K562 (cell line): ENCODE measurements around the gene FEM1B. TPM values are rescaled to one million over a fixed set of nuclear protein-coding genes. Genes with fewer than 3 reads are reported as not detected.

Experiments
- ARHGAP35 ChIP-seq: fragments of 450-650 bp; IDR thresholded peaks from 2 replicates; pipeline ENCODE4 v1.6.1; 2018; ENCODE audit not compliant: partially characterized antibody
- BACH1 ChIP-seq: fragments of 200-800 bp; sonication (Bioruptor generic); IDR thresholded peaks from 2 replicates; pipeline ENCODE4 v1.6.1; 2016; ENCODE audit warnings: missing genetic modification characterization, missing compliant biosample characterization
- BRF1 ChIP-seq: IDR thresholded peaks from 3 replicates; pipeline ENCODE4 v1.6.1; 2011; ENCODE audit warnings: borderline replicate concordance, mild to moderate bottlenecking; ENCODE audit not compliant: insufficient read length; ENCODE audit errors: extremely low read depth
- CBX2 ChIP-seq: fragments of 200-600 bp; sonication (generic); IDR thresholded peaks from one replicate; pipeline ENCODE4 v1.6.1; 2012; ENCODE audit warnings: mild to moderate bottlenecking, low read length, inconsistent platforms; ENCODE audit not compliant: insufficient read depth, poor library complexity, severe bottlenecking
- CCAR2 ChIP-seq: fragments of 200-400 bp; formaldehyde crosslinking; IDR thresholded peaks from 2 replicates; pipeline ENCODE4 v1.6.1; 2017; ENCODE audit warnings: mild to moderate bottlenecking, low read depth, low read length
- CCNT2 ChIP-seq: IDR thresholded peaks from 2 replicates; pipeline ENCODE4 v1.6.1; 2011; ENCODE audit warnings: borderline replicate concordance, low read depth, mild to moderate bottlenecking, moderate library complexity, mixed read lengths, low read length; ENCODE audit not compliant: insufficient read length; ENCODE audit errors: extremely low read depth
- CREB1 ChIP-seq, 2 experiments: sonication (generic) in 1 of 2; formaldehyde crosslinking in 1 of 2; IDR thresholded peaks; 2 replicates each; pipeline versions ENCODE4 v1.6.1 to v1.8.0; 2012 to 2022; ENCODE audit warnings: inconsistent platforms in 1 of 2, mild to moderate bottlenecking in 1 of 2, missing genetic modification reagents in 1 of 2, moderate library complexity in 1 of 2
- FOXJ2 ChIP-seq: fragments of 200-800 bp; sonication (Bioruptor generic); IDR thresholded peaks from 2 replicates; pipeline ENCODE4 v1.6.1; 2016; ENCODE audit warnings: missing genetic modification characterization, missing compliant biosample characterization
- HMGN3 ChIP-seq: IDR thresholded peaks from 2 replicates; pipeline ENCODE4 v1.6.1; 2011; ENCODE audit warnings: borderline replicate concordance, low read depth, mild to moderate bottlenecking, mixed read lengths, low read length; ENCODE audit not compliant: insufficient read length; ENCODE audit errors: extremely low read depth
- KAT8 ChIP-seq: fragments of 450-650 bp; IDR thresholded peaks from 2 replicates; pipeline ENCODE4 v1.6.1; 2016; ENCODE audit warnings: low read depth, mild to moderate bottlenecking
- KDM1A ChIP-seq, 2 experiments: fragments of 450-650 bp; IDR thresholded peaks; 2 replicates each; pipeline ENCODE4 v1.6.1; 2016; ENCODE audit warnings: mild to moderate bottlenecking in 2 of 2
- KLF13 ChIP-seq: fragments of 450-650 bp; IDR thresholded peaks from 2 replicates; pipeline ENCODE4 v1.6.1; 2016; ENCODE audit warnings: missing genetic modification characterization, low read depth, mild to moderate bottlenecking, missing compliant biosample characterization, moderate library complexity, borderline replicate concordance
- MED1 ChIP-seq: sonication (generic); formaldehyde crosslinking; IDR thresholded peaks from 2 replicates; pipeline ENCODE4 v1.8.1; 2023; ENCODE audit warnings: missing genetic modification reagents, borderline replicate concordance
- MTF1 ChIP-seq: fragments of 250-450 bp; sonication (Bioruptor Pico); IDR thresholded peaks from 2 replicates; pipeline ENCODE4 v1.9.0; 2021; ENCODE audit warnings: moderate library complexity, mild to moderate bottlenecking, inconsistent platforms, borderline replicate concordance
- NFIX ChIP-seq: fragments of 250-450 bp; sonication (Bioruptor Pico); IDR thresholded peaks from 2 replicates; pipeline ENCODE4 v1.4.0; 2020; ENCODE audit warnings: low read depth, mild to moderate bottlenecking, moderate library complexity
- RB1 ChIP-seq: fragments of 450-650 bp; IDR thresholded peaks from 2 replicates; pipeline ENCODE4 v1.6.1; 2017; ENCODE audit warnings: low read depth, mild to moderate bottlenecking
- SP1 ChIP-seq: sonication (generic); formaldehyde crosslinking; IDR thresholded peaks from 2 replicates; pipeline ENCODE4 v1.8.1; 2022; ENCODE audit warnings: mild to moderate bottlenecking, missing genetic modification reagents
- XRCC4 ChIP-seq: IDR thresholded peaks from one replicate; pipeline ENCODE4 v1.6.1; 2011; ENCODE audit not compliant: insufficient read depth, insufficient read length; ENCODE audit errors: extremely low read depth
- ZNF174 ChIP-seq: fragments of 250-450 bp; sonication (Bioruptor Pico); IDR thresholded peaks from 2 replicates; pipeline ENCODE4 v1.4.0; 2020; ENCODE audit warnings: mild to moderate bottlenecking
- ZNF224 ChIP-seq: sonication (generic); formaldehyde crosslinking; IDR thresholded peaks from 2 replicates; pipeline ENCODE4 v1.8.0; 2022; ENCODE audit warnings: mild to moderate bottlenecking, missing genetic modification reagents
- ZNF239 ChIP-seq: fragments of 250-450 bp; sonication (Bioruptor Pico); IDR thresholded peaks from 2 replicates; pipeline ENCODE4 v1.4.0; 2020; ENCODE audit warnings: mild to moderate bottlenecking
- ZNF717 ChIP-seq: fragments of 250-450 bp; sonication (Bioruptor Pico); IDR thresholded peaks from 2 replicates; pipeline ENCODE4 v1.5.0; 2021
- polyA plus RNA-seq, 8 experiments: library from polyadenylated mRNA; depleted of rRNA in 4 of 8; stranded (reverse) in 5 of 8; unstranded in 3 of 8; fragments of >200 nt; fragmentation: Nextera tagmentation in 2 of 8; fragmentation: Illumina TruSeq in 1 of 8; extraction: Ambion mirVana in 2 of 8; extraction: Trizol in 1 of 8; gene quantifications; 2 replicates each; pipeline versions ENCODE4 v1.2.1 to v1.2.3, GENCODE V29; 2011 to 2014; ENCODE audit warnings: inconsistent platforms in 1 of 8, missing spikeins in 1 of 8
- total RNA-seq, 7 experiments: library from RNA; depleted of rRNA in 6 of 7; stranded (reverse); fragments of >200 nt in 6 of 7; fragmentation: Illumina TruSeq in 2 of 7; extraction: Trizol in 2 of 7; gene quantifications; 2 replicates each; pipeline versions ENCODE4 v1.2.1 to v1.2.3, GENCODE V29; 2011 to 2021; ENCODE audit warnings: low replicate concordance in 1 of 7
- TF ChIP-seq, protein P1 (sequence below): sonication (generic); formaldehyde crosslinking; IDR thresholded peaks from 2 replicates; pipeline ENCODE4 v1.8.0; 2022; ENCODE audit warnings: missing genetic modification reagents, mild to moderate bottlenecking, moderate library complexity, borderline replicate concordance
- TF ChIP-seq, protein P2 (sequence below): fragments of 250-450 bp; sonication (Bioruptor Pico); IDR thresholded peaks from 2 replicates; pipeline ENCODE4 v1.5.0; 2021; ENCODE audit warnings: mild to moderate bottlenecking, borderline replicate concordance
- TF ChIP-seq, protein P3 (sequence below): sonication (generic); formaldehyde crosslinking; IDR thresholded peaks from 2 replicates; pipeline ENCODE4 v1.8.0; 2022; ENCODE audit warnings: missing genetic modification reagents, mild to moderate bottlenecking, borderline replicate concordance

The FEM1B gene
- total and polyA plus RNA-seq, 9 of the 15 experiments (the other 6 are each of a cell fraction or from before 2014, with no cell fraction given), result 5.9 to 61.6 (median 20.1) TPM

DNA sequence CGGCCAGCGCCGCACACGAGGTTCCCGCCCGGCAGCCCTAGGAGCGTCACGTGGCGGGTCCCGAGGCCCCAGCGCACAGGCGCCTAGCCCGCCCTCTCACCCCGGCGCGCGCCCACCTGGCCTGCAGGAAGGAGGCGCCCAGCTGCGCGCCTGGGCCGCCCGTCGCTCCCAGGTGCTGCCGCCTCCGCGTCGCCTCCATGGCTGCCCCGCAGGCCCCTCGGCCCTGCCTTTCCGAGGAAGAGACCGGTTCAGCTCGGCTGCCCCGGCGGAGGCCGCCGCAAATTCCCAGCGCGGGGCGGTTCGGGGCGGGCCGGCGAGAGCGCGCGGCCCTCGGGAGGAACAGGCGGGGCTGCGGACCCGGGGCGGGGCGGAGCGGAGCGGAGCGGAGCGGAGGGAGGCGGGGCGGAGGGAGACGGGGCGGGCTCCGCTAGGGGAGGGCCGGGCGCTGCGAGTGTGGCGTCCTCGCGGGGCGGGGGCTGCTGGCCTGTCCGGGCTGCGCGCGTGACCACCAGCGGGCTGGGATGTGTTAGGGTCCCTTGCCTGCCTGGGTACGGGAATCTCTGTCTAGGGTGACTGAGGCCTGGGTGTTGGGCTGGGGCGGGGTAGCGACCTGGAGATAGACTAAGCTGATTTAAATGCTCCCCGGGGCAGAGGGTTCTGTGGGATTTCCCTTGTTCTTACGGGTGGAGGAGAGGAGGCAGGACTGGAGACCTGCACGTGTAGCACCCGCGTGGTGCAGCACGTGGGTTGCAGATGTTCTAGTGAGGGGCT lies 48.0 kb upstream of the FEM1B start, which contains the start of gene CLN6 (continued):
- TF ChIP-seq CCNT2, result peak; percentile 54
- TF ChIP-seq HMGN3, result peak; percentile 33
- TF ChIP-seq BACH1 (tag), result no peak
- TF ChIP-seq CREB1 (IDR thresholded peaks at IDR 0.05), result no peak
- TF ChIP-seq CREB1 (CRISPR knock-in tag; IDR thresholded peaks at IDR 0.05), result no peak; the same call in 1 of the 2 replicates
- TF ChIP-seq ARHGAP35, result no peak
- no peak for TF ChIP-seq ZNF224 (CRISPR knock-in tag)
- no peak for TF ChIP-seq SP1 (CRISPR knock-in tag)
- TF ChIP-seq, protein P1, sequence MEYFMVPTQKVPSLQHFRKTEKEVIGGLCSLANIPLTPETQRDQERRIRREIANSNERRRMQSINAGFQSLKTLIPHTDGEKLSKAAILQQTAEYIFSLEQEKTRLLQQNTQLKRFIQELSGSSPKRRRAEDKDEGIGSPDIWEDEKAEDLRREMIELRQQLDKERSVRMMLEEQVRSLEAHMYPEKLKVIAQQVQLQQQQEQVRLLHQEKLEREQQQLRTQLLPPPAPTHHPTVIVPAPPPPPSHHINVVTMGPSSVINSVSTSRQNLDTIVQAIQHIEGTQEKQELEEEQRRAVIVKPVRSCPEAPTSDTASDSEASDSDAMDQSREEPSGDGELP (CRISPR knock-in tag), result peak; percentile 74; the same call in 1 of the 2 replicates
- no peak for TF ChIP-seq MED1 (CRISPR knock-in tag)
- no peak for TF ChIP-seq BRF1
- TF ChIP-seq, protein P2, sequence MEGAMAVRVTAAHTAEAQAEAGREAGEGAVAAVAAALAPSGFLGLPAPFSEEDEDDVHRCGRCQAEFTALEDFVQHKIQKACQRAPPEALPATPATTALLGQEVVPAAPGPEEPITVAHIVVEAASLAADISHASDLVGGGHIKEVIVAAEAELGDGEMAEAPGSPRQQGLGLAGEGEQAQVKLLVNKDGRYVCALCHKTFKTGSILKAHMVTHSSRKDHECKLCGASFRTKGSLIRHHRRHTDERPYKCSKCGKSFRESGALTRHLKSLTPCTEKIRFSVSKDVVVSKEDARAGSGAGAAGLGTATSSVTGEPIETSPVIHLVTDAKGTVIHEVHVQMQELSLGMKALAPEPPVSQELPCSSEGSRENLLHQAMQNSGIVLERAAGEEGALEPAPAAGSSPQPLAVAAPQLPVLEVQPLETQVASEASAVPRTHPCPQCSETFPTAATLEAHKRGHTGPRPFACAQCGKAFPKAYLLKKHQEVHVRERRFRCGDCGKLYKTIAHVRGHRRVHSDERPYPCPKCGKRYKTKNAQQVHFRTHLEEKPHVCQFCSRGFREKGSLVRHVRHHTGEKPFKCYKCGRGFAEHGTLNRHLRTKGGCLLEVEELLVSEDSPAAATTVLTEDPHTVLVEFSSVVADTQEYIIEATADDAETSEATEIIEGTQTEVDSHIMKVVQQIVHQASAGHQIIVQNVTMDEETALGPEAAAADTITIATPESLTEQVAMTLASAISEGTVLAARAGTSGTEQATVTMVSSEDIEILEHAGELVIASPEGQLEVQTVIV (CRISPR knock-in tag), result no peak
- no peak for TF ChIP-seq FOXJ2 (tag)
- no peak for TF ChIP-seq ZNF239 (CRISPR knock-in tag)
- TF ChIP-seq KLF13 (tag), result peak; percentile 58
- TF ChIP-seq ZNF717 (CRISPR knock-in tag), result no peak
- TF ChIP-seq ZNF174 (CRISPR knock-in tag), result no peak
- TF ChIP-seq KAT8, result no peak
- no peak for TF ChIP-seq XRCC4
- no peak for TF ChIP-seq NFIX (CRISPR knock-in tag)
- TF ChIP-seq CBX2, result no peak
- TF ChIP-seq CCAR2, result no peak
- TF ChIP-seq, protein P3, sequence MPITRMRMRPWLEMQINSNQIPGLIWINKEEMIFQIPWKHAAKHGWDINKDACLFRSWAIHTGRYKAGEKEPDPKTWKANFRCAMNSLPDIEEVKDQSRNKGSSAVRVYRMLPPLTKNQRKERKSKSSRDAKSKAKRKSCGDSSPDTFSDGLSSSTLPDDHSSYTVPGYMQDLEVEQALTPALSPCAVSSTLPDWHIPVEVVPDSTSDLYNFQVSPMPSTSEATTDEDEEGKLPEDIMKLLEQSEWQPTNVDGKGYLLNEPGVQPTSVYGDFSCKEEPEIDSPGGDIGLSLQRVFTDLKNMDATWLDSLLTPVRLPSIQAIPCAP (CRISPR knock-in tag), result no peak
- TF ChIP-seq KDM1A (IDR thresholded peaks at IDR 0.05), result no peak
- peak; percentile 96 for TF ChIP-seq RB1
- TF ChIP-seq MTF1 (CRISPR knock-in tag), result no peak
